KOPT-K1 (cell line): Measurements from ENCODE around the gene ARPC4.

Experiments used
- H3K27ac ChIP-seq: fragments of 200-600 bp; sonication (generic); 2 replicates; pipeline ENCODE4 v1.5.1; 2016; ENCODE audit warnings: antibody characterized with exemption, mild to moderate bottlenecking, low read depth, low read length; ENCODE audit not compliant: poor library complexity, severe bottlenecking
- H3K36me3 ChIP-seq: fragments of 200-600 bp; sonication (generic); 2 replicates; pipeline ENCODE4 v1.5.1; 2017; ENCODE audit warnings: antibody characterized with exemption, mild to moderate bottlenecking, low read length, moderate library complexity; ENCODE audit not compliant: insufficient read depth
- H3K9me3 ChIP-seq: fragments of 200-600 bp; sonication (generic); 2 replicates; pipeline ENCODE4 v1.5.1; 2017; ENCODE audit warnings: antibody characterized with exemption, low read length, mild to moderate bottlenecking; ENCODE audit not compliant: insufficient read depth, poor library complexity, severe bottlenecking

Gene ARPC4

GRCh38 chr3:9797196-9797945, 4.5 kb downstream of the ARPC4 start:
- H3K36me3 ChIP-seq = peaks cover 82% of the 10 kb centered on the region
- no peaks in the 10 kb centered on the region for H3K9me3 ChIP-seq
- no peak overlapping the region for H3K27ac ChIP-seq

- Histone ChIP-seq H3K36me3 (peaks cover 98% of the 10 kb centered on the region), H3K9me3 (no peaks in the 10 kb centered on the region), H3K27ac (no peak overlapping the region)
Measured at GRCh38 chr3:9800529-9800928, 7.6 kb downstream of the ARPC4 start.

GRCh38 chr3:9803494-9803893, 10.6 kb downstream of the ARPC4 start:
- H3K9me3 ChIP-seq = no peaks in the 10 kb centered on the region
- peaks cover 100% of the 10 kb centered on the region for H3K36me3 ChIP-seq
- H3K27ac ChIP-seq = no peak overlapping the region

GRCh38 chr3:9804996-9805395, 12.1 kb downstream of the ARPC4 start:
- H3K27ac ChIP-seq = no peak overlapping the region
- H3K9me3 ChIP-seq = no peaks in the 10 kb centered on the region
- H3K36me3 ChIP-seq = peaks cover 98% of the 10 kb centered on the region

GRCh38 chr3:9806137-9806536, 13.3 kb downstream of the ARPC4 start:
- Histone ChIP-seq H3K9me3 (no peaks in the 10 kb centered on the region), H3K36me3 (peaks cover 97% of the 10 kb centered on the region), H3K27ac (no peak overlapping the region)

- H3K9me3 ChIP-seq = no peaks in the 10 kb centered on the region
- no peak overlapping the region for H3K27ac ChIP-seq
- peaks cover 97% of the 10 kb centered on the region for H3K36me3 ChIP-seq
Measured at GRCh38 chr3:9806688-9807589, 14.1 kb downstream of the ARPC4 start.

GRCh38 chr3:9807981-9808344, 15.1 kb downstream of the ARPC4 start:
- Histone ChIP-seq H3K27ac (no peak overlapping the region), H3K36me3 (peaks cover 97% of the 10 kb centered on the region), H3K9me3 (no peaks in the 10 kb centered on the region)

GRCh38 chr3:9808345-9809037, 15.6 kb downstream of the ARPC4 start:
- Histone ChIP-seq H3K27ac (no peak overlapping the region), H3K36me3 (peaks cover 97% of the 10 kb centered on the region), H3K9me3 (no peaks in the 10 kb centered on the region)

- Histone ChIP-seq H3K36me3 (peaks cover 95% of the 10 kb centered on the region), H3K27ac (no peak overlapping the region), H3K9me3 (no peaks in the 10 kb centered on the region)
Measured at GRCh38 chr3:9809239-9809614, 16.3 kb downstream of the ARPC4 start.

- H3K36me3 ChIP-seq = peaks cover 92% of the 10 kb centered on the region
- no peak within 1 kb of the TSS for H3K27ac ChIP-seq
- no peaks in the 10 kb centered on the region for H3K9me3 ChIP-seq
Measured at GRCh38 chr3:9809615-9810432, 16.9 kb downstream of the ARPC4 start, which contains the start of gene TTLL3. Gene TTLL3, plus strand, starts transcription at chr3:9810262. Its CDS starts 400 bp downstream, at chr3:9810662.

GRCh38 chr3:9810433-9810770, 17.5 kb downstream of the ARPC4 start:
- no peak overlapping the region for H3K27ac ChIP-seq
- H3K36me3 ChIP-seq = peaks cover 92% of the 10 kb centered on the region
- H3K9me3 ChIP-seq = no peaks in the 10 kb centered on the region

GRCh38 chr3:9810846-9811245, 18.0 kb downstream of the ARPC4 start:
- no peak overlapping the region for H3K27ac ChIP-seq
- no peaks in the 10 kb centered on the region for H3K9me3 ChIP-seq
- H3K36me3 ChIP-seq = peaks cover 92% of the 10 kb centered on the region

GRCh38 chr3:9812870-9813483, 20.1 kb downstream of the ARPC4 start:
- Histone ChIP-seq H3K36me3 (peaks cover 90% of the 10 kb centered on the region), H3K9me3 (no peaks in the 10 kb centered on the region), H3K27ac (no peak overlapping the region)

- peaks cover 92% of the 10 kb centered on the region for H3K36me3 ChIP-seq
- H3K9me3 ChIP-seq = no peaks in the 10 kb centered on the region
- H3K27ac ChIP-seq = no peak overlapping the region
Measured at GRCh38 chr3:9815986-9816385, 23.1 kb downstream of the ARPC4 start.
